Left ventricle myocardium inferior (tissue), 1 donor: Measurements from ENCODE around the gene CCNB3. TPM values are rescaled to one million over a fixed set of nuclear protein-coding genes. Genes with fewer than 3 reads are reported as not detected.

ENCODE experiments used
- DNase-seq: peaks from one replicate; pipeline ENCODE4 v3.0.0-alpha.2; 2020
- H3K27ac ChIP-seq: fragments of 200-600 bp; replicated peaks from 2 replicates; pipeline ENCODE4 v1.8.0; 2021
- H3K27me3 ChIP-seq: fragments of 200-600 bp; 2 replicates; pipeline ENCODE4 v1.8.0; 2021; ENCODE audit warnings: low read depth
- H3K36me3 ChIP-seq: fragments of 200-600 bp; 2 replicates; pipeline ENCODE4 v1.8.0; 2021
- H3K4me1 ChIP-seq: fragments of 200-600 bp; 2 replicates; pipeline ENCODE4 v1.8.0; 2021
- H3K4me3 ChIP-seq: fragments of 200-600 bp; 2 replicates; pipeline ENCODE4 v1.8.0; 2021; ENCODE audit warnings: mild to moderate bottlenecking, moderate library complexity
- H3K9me3 ChIP-seq: fragments of 200-600 bp; replicated peaks from 2 replicates; pipeline ENCODE4 v1.8.0; 2021
- CTCF ChIP-seq: fragments of 200-600 bp; IDR thresholded peaks from 2 replicates; pipeline ENCODE4 v1.8.0; 2021; ENCODE audit warnings: antibody characterized with exemption, mild to moderate bottlenecking, borderline replicate concordance
- intact Hi-C: fragments of 100-400 bp; cut with micrococcal nuclease; formaldehyde crosslinking; loops from one replicate; pipeline ENCODE4 v1.11.0; 2022
- total RNA-seq: library from RNA; stranded (reverse); fragmentation: NEBNext Ultra II Directional; extraction: Animal tissue kit (Norgen Biotek cat#: 25700); gene quantifications from one replicate; pipeline ENCODE4 v1.2.1, GENCODE V29; 2021
- donor health status: DM: no; HTN: yes; CAD: no; lungs with severe emphysema.

Gene CCNB3
- total RNA-seq, 1 donor from 2014 or later = 0.71 TPM

GRCh38 chrX:50393902-50394301 is 189.3 kb downstream of the CCNB3 start:
- intact Hi-C loops = no loop called here
- TF ChIP-seq CTCF = no peak
- Histone ChIP-seq H3K4me3 (no peak overlapping the region), H3K9me3 (no peaks in the 10 kb centered on the region), H3K4me1 (no peaks in the 10 kb centered on the region), H3K27me3 (no peaks in the 10 kb centered on the region), H3K36me3 (no peaks in the 10 kb centered on the region), H3K27ac (no peak overlapping the region)
- DNase-seq = no peak

Other genes with a start within 250 kb of the CCNB3 start
- not detected for gene AKAP4, start 3.8 kb upstream of the CCNB3 start, total RNA-seq